Adipocyte (in vitro differentiated cells): ENCODE measurements around the gene ANAPC13.
A peak's percentile ranks its signal among the peaks of the same experiment; 100 is the strongest.

ENCODE experiments used
- DNase-seq: peaks from one replicate; pipeline ENCODE4 v3.0.0-alpha.2; 2015; ENCODE audit warnings: low read depth
- H3K27me3 ChIP-seq: replicated peaks from 2 replicates; pipeline ENCODE4 v1.7.0; 2013; ENCODE audit warnings: mild to moderate bottlenecking, low read length, moderate library complexity; ENCODE audit not compliant: control insufficient read depth, insufficient read depth
- H3K36me3 ChIP-seq: 2 replicates; pipeline ENCODE4 v1.7.0; 2013; ENCODE audit warnings: low read length, mild to moderate bottlenecking, moderate library complexity; ENCODE audit not compliant: control insufficient read depth, insufficient read depth, severe bottlenecking
- H3K4me1 ChIP-seq: 2 replicates; pipeline ENCODE4 v1.7.0; 2013; ENCODE audit warnings: mild to moderate bottlenecking, low read length, moderate library complexity; ENCODE audit not compliant: control insufficient read depth, insufficient read depth
- H3K4me3 ChIP-seq: 2 replicates; pipeline ENCODE4 v1.7.0; 2013; ENCODE audit warnings: mild to moderate bottlenecking, low read length, moderate library complexity
- H3K9ac ChIP-seq: 2 replicates; pipeline ENCODE4 v1.7.0; 2013; ENCODE audit warnings: mild to moderate bottlenecking, low read length, moderate library complexity
- H3K9me3 ChIP-seq: 2 replicates; pipeline ENCODE4 v1.7.0; 2013; ENCODE audit warnings: mild to moderate bottlenecking, low read length, moderate library complexity; ENCODE audit not compliant: control insufficient read depth

Gene ANAPC13

DNA sequence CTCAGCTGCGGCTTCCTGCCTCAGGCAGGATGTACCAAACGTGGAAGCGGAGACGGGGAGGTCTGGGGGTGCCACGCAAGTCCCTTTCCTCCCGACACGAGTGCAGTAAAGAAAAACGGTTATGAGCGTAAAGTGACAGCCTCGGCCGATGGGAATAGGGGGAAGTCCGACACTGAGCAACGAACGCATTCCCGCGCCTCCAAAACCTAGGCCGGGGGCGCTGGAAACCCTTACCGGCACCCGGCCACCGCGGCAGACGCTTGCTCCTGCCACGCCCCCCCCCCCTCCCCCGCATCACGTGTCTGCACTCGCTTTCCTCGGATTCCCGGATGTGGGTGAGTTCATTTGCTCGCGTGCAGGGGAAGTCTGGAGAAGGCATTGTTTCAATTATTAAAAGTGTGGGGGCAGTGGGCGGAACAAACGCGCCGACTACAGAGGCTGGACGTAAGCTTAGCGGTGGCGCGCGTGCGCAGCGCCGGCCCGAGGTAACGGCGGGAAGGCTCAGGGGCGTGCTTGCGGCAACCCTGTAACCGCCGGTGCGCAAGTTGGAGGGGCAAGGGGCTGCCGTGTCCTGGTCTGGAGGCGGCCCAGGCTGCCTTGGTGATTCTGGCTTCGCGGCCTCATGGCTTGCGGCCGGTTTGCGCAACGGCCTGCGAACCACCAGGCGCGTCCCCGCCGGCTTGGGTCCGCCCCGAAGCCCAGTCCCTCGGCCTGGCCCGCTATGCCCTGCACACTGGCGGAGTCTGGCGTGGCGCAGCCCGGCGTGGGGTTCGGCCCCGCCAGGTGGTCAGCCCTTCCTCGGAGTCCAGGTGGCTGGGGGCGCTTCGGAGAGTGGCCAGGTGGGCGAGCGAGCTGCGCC lies at the start of gene ANAPC13, which contains the start of gene CEP63:
Gene ANAPC13 (minus strand): TSS at position 268 of the 859 bp plus-strand sequence. CDS start 3,081 bp downstream, outside the sequence.
Gene CEP63 (plus strand): TSS at position 340 of the 859 bp plus-strand sequence. CDS start 9,264 bp downstream, outside the sequence.
- Histone ChIP-seq H3K36me3 (peaks cover 17% of the 10 kb centered on the region), H3K9ac (peak within 1 kb of the TSS; percentile 100), H3K9me3 (no peaks in the 10 kb centered on the region)

GRCh38 chr3:134535186-134535970 lies 49.6 kb upstream of the ANAPC13 start:
- no peak for DNase-seq
- no peaks in the 10 kb centered on the region for H3K27me3 ChIP-seq

More for the DNA sequence above, at the start of gene ANAPC13, which contains the start of gene CEP63:
- H3K27me3 ChIP-seq, result no peaks in the 10 kb centered on the region
- peak; percentile 98 for DNase-seq
- peak within 1 kb of the TSS; percentile 99 for H3K4me3 ChIP-seq
- H3K4me1 ChIP-seq, result peaks cover 45% of the 10 kb centered on the region

DNA sequence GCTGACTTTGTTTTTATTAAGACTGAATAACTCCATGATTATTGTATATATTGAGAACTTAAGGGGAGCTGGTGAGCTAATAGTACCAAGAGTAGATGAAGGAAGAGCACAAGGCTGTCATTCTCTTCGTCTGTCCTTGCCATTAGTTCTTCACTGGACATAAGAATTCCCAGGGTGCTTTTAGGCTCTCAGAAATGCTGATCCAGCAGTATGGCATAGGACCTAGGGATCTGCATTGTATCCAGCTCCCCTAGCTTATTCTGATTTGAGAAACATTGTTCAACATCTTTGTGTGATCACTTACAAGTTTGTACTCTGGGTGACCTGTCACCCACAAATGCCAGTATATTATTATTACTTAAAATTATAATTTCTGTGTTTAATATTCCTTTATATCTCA lies 47.7 kb upstream of the ANAPC13 start:
- no peak for DNase-seq
- Histone ChIP-seq H3K9ac (no peak overlapping the region), H3K36me3 (peaks cover 35% of the 10 kb centered on the region), H3K27me3 (no peaks in the 10 kb centered on the region), H3K4me3 (no peak overlapping the region), H3K4me1 (no peaks in the 10 kb centered on the region), H3K9me3 (no peaks in the 10 kb centered on the region)

More at GRCh38 chr3:134535186-134535970, 49.6 kb upstream of the ANAPC13 start:
- H3K36me3 ChIP-seq, result peaks cover 52% of the 10 kb centered on the region
- no peaks in the 10 kb centered on the region for H3K9me3 ChIP-seq
- H3K4me1 ChIP-seq, result no peaks in the 10 kb centered on the region
- H3K9ac ChIP-seq, result no peak overlapping the region
- H3K4me3 ChIP-seq, result no peak overlapping the region

DNA sequence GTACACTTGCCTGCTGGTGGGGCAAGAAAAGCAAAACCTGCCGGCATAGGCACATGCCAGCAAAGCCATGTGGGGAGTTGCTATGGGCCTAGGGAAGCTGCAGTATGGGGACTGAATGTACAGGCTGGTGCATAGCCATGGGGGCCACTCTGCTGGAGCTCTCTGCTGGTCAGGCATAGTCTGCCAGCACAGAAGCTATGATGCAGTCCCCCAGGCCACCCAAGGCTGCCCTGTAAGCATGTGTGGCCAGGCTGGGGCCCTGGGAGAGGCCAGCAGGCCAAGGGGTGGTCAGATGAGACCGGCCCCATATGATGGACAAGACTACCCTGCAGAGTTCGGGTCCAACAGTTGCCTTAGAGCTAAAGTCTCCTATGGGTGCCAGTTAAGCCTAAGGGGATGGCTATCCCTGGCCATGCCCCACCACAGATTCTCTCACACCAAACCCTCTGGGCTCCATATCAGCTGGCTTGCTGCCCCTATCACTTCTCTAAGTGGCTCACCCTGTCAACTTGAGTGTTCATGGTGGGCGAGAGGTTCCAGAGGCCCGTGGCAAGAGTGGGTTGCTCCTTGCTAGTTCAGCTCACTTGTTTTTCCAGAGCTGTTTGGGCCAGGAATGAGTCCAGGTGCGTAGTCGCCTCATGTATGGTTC lies 41.9 kb upstream of the ANAPC13 start:
- H3K9me3 ChIP-seq, result peaks cover 30% of the 10 kb centered on the region
- DNase-seq, result no peak
- H3K27me3 ChIP-seq, result no peaks in the 10 kb centered on the region
- H3K36me3 ChIP-seq, result peaks cover under 1% of the 10 kb centered on the region
- no peak overlapping the region for H3K4me3 ChIP-seq
- no peak overlapping the region for H3K9ac ChIP-seq
- H3K4me1 ChIP-seq, result no peaks in the 10 kb centered on the region

- H3K9me3 ChIP-seq, result peaks cover 33% of the 10 kb centered on the region
- peak; percentile 1 for DNase-seq
These were observed 41.3 kb upstream of the ANAPC13 start for GRCh38 chr3:134527037-134527436.

DNA sequence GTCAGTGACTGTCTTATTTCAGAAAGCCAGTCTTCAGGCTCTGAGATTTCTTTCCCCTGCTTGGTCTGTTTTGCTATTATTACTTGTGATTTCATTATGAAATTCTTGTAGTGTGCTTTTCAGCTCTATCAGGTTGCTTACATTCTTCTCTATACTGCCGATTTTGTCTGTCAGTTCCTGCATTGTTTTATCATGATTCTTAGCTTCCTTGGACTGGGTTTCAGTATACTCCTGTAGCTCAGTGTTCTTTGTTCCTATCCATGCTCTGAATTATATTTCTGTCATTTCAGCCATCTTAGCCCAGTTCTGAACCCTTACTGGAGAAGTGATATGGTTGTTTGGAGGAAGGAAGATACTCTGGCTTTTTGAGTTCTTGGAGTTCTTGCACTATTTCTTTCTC lies 40.5 kb upstream of the ANAPC13 start:
- Histone ChIP-seq H3K9ac (no peak overlapping the region), H3K27me3 (no peaks in the 10 kb centered on the region), H3K4me3 (no peak overlapping the region), H3K4me1 (no peaks in the 10 kb centered on the region), H3K9me3 (peaks cover 33% of the 10 kb centered on the region), H3K36me3 (no peaks in the 10 kb centered on the region)
- DNase-seq, result peak; percentile 1

More at GRCh38 chr3:134527037-134527436, 41.3 kb upstream of the ANAPC13 start:
- Histone ChIP-seq H3K36me3 (no peaks in the 10 kb centered on the region), H3K27me3 (no peaks in the 10 kb centered on the region), H3K4me3 (no peak overlapping the region), H3K9ac (no peak overlapping the region), H3K4me1 (no peaks in the 10 kb centered on the region)

DNA sequence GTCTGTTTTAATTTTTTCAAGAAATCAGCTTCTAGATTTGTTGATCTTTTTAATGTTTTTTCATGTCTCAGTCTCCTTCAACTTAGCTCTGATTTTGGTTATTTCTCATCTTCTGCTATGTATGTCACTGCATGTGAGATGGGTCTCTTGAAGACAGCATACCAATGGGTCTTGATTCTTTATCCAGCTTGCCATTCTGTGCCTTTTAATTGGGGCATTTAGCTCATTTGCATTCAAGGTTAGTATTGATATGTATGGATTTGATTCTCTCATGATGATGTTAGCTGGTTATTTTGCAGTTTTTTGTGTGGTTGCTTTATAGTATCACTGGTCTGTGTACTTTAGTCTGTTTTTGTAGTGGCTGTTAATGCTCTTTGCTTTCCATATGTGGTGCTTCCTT lies 39.5 kb upstream of the ANAPC13 start:
- Histone ChIP-seq H3K9ac (no peak overlapping the region), H3K36me3 (no peaks in the 10 kb centered on the region), H3K4me1 (no peaks in the 10 kb centered on the region), H3K9me3 (peaks cover 33% of the 10 kb centered on the region), H3K4me3 (no peak overlapping the region), H3K27me3 (no peaks in the 10 kb centered on the region)
- DNase-seq, result no peak

- Histone ChIP-seq H3K9ac (no peak overlapping the region), H3K27me3 (no peaks in the 10 kb centered on the region), H3K4me1 (peaks cover 1% of the 10 kb centered on the region), H3K4me3 (no peak overlapping the region), H3K36me3 (no peaks in the 10 kb centered on the region), H3K9me3 (peaks cover 39% of the 10 kb centered on the region)
- DNase-seq, result no peak
These were observed 36.8 kb upstream of the ANAPC13 start for GRCh38 chr3:134522541-134522940.

GRCh38 chr3:134517791-134518190 lies 32.0 kb upstream of the ANAPC13 start:
- peak; percentile 69 for DNase-seq
- H3K4me1 ChIP-seq, result peaks cover 11% of the 10 kb centered on the region
- H3K4me3 ChIP-seq, result peak overlapping the region; percentile 70
- peaks cover 10% of the 10 kb centered on the region for H3K9me3 ChIP-seq
- H3K36me3 ChIP-seq, result no peaks in the 10 kb centered on the region
- no peaks in the 10 kb centered on the region for H3K27me3 ChIP-seq
- peak overlapping the region; percentile 59 for H3K9ac ChIP-seq

DNA sequence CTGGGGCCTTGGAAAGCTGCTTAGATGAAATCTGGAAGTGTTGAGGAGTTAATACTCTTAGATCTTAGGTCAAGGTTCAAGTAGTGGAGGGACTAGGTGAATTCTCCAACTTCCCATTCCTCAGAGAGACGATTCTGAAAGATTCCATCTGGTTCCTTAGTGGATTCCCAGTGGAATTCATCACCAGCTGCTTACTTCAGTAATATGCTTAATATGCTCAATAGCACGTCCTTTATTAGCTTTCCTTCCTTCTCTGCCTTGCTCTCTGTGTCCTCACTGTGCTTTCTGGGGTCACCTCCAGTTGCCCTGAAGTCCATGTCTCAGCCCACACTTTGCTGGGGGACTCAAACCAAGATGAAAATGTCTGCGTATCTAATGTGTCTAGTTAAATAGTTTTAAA lies 31.1 kb upstream of the ANAPC13 start:
- Histone ChIP-seq H3K9ac (no peak overlapping the region), H3K9me3 (peaks cover 6% of the 10 kb centered on the region), H3K36me3 (peaks cover 2% of the 10 kb centered on the region), H3K4me3 (no peak overlapping the region), H3K4me1 (peaks cover 11% of the 10 kb centered on the region), H3K27me3 (no peaks in the 10 kb centered on the region)
- DNase-seq, result peak; percentile 8

- Histone ChIP-seq H3K9ac (no peak overlapping the region), H3K36me3 (peaks cover 38% of the 10 kb centered on the region), H3K9me3 (no peaks in the 10 kb centered on the region), H3K4me3 (no peak overlapping the region), H3K27me3 (no peaks in the 10 kb centered on the region), H3K4me1 (no peaks in the 10 kb centered on the region)
- DNase-seq, result no peak
These were observed 25.7 kb upstream of the ANAPC13 start for GRCh38 chr3:134511500-134511899.
